Bone marrow (tissue), 2 donors: Measurements from ENCODE around the gene MDGA2.
"Not testable (repeated sequence)": the region's sequence is repeated elsewhere in the genome, so short reads cannot be mapped to it uniquely, and the experiment has no call there.

Source experiments
- DNase-seq, 2 donors: peaks; one replicate each; lab custom pipeline; 2025; lab: John Stamatoyannopoulos, UW

Gene MDGA2

GRCh38 chr14:47328376-47328775 lies 347.0 kb downstream of the MDGA2 start:
- DNase-seq: no peak

GRCh38 chr14:47327336-47327735 lies 348.1 kb downstream of the MDGA2 start:
- DNase-seq: no peak

GRCh38 chr14:47322751-47323150 lies 352.7 kb downstream of the MDGA2 start:
- no peak for DNase-seq

- DNase-seq: no peak
Observed at GRCh38 chr14:47302121-47302520, 373.3 kb downstream of the MDGA2 start.

- DNase-seq: no peak
Observed at GRCh38 chr14:47300796-47301195, 374.6 kb downstream of the MDGA2 start.

- no peak for DNase-seq
Observed at GRCh38 chr14:47297374-47297773, 378.0 kb downstream of the MDGA2 start.

- DNase-seq: no peak
Observed at GRCh38 chr14:47284283-47284682, 391.1 kb downstream of the MDGA2 start.

- not testable (repeated sequence) for DNase-seq
Observed at GRCh38 chr14:47281761-47282160, 393.6 kb downstream of the MDGA2 start.

- DNase-seq: peak in 1 of 2 donors; percentile 27
Observed at GRCh38 chr14:47278233-47278842, 397.1 kb downstream of the MDGA2 start.

GRCh38 chr14:47277703-47278102 lies 397.7 kb downstream of the MDGA2 start:
- DNase-seq: no peak

GRCh38 chr14:47276931-47277330 lies 398.5 kb downstream of the MDGA2 start:
- DNase-seq: no peak

- no peak for DNase-seq
Observed at GRCh38 chr14:47273939-47274338, 401.5 kb downstream of the MDGA2 start.

- no peak for DNase-seq
Observed at GRCh38 chr14:47270715-47271114, 404.7 kb downstream of the MDGA2 start.

- no peak for DNase-seq
Observed at GRCh38 chr14:47269756-47270492, 405.5 kb downstream of the MDGA2 start.

- no peak for DNase-seq
Observed at GRCh38 chr14:47264842-47265241, 410.6 kb downstream of the MDGA2 start.

- no peak for DNase-seq
Observed at GRCh38 chr14:47262801-47263200, 412.6 kb downstream of the MDGA2 start.

- DNase-seq: no peak
Observed at GRCh38 chr14:47261350-47261749, 414.1 kb downstream of the MDGA2 start.

- no peak for DNase-seq
Observed at GRCh38 chr14:47259796-47260195, 415.6 kb downstream of the MDGA2 start.

GRCh38 chr14:47257013-47257412 lies 418.4 kb downstream of the MDGA2 start:
- no peak for DNase-seq

GRCh38 chr14:47252802-47253201 lies 422.6 kb downstream of the MDGA2 start:
- DNase-seq: peak in 1 of 2 donors; percentile 41

- DNase-seq: no peak
Observed at GRCh38 chr14:47246367-47246766, 429.0 kb downstream of the MDGA2 start.

- not testable (repeated sequence) for DNase-seq
Observed at GRCh38 chr14:47242579-47242978, 432.8 kb downstream of the MDGA2 start.

- no peak for DNase-seq
Observed at GRCh38 chr14:47240748-47241437, 434.5 kb downstream of the MDGA2 start.
